Measurements from ENCODE around the gene CXXC5. TPM values are rescaled to one million over a fixed set of nuclear protein-coding genes. Genes with fewer than 3 reads are reported as not detected.

The CXXC5 gene
- total RNA-seq, 6 donors from 2014 or later = 25.7 to 39.5 (median 33.0) TPM

DNA sequence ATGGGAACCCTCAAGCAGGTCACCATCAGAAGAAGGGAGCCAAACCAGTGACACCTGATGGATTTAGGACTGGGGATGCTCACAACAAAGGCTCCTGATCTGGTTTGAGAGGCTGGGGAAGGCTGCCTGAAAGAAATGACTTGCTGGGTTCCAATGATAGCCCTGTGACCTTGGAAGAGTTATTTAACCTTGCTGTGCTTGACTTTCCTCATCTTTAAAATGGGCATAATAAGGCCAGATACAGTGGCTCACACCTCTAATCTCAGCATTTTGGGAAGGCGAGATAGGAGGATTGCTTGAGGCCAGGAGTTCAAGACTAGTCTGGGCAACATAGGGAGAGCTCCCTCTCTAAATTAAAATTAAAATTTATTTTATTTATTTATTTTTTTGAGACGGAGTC, 83.9 kb downstream of the CXXC5 start:
- Histone ChIP-seq H3K4me1 (no peaks in the 10 kb centered on the region), H3K9me3 (no peaks in the 10 kb centered on the region), H3K27me3 (no peaks in the 10 kb centered on the region), H3K4me3 (no peak overlapping the region), H3K27ac (no peak overlapping the region), H3K36me3 (no peaks in the 10 kb centered on the region)
- WGBS, 2 donors = 92 to 97% methylated on average over 2 of the region's 2 CpGs
- ATAC-seq (ENCODE audit: low FRiP score in 2 of 2) (no peak), DNase-seq (no peak)
- TF ChIP-seq EP300 (IDR thresholded peaks at IDR 0.05) (no peak), POLR2AphosphoS5 (IDR thresholded peaks at IDR 0.05) (no peak), POLR2A (IDR thresholded peaks at IDR 0.05) (no peak)
- TF ChIP-seq, protein P1, sequence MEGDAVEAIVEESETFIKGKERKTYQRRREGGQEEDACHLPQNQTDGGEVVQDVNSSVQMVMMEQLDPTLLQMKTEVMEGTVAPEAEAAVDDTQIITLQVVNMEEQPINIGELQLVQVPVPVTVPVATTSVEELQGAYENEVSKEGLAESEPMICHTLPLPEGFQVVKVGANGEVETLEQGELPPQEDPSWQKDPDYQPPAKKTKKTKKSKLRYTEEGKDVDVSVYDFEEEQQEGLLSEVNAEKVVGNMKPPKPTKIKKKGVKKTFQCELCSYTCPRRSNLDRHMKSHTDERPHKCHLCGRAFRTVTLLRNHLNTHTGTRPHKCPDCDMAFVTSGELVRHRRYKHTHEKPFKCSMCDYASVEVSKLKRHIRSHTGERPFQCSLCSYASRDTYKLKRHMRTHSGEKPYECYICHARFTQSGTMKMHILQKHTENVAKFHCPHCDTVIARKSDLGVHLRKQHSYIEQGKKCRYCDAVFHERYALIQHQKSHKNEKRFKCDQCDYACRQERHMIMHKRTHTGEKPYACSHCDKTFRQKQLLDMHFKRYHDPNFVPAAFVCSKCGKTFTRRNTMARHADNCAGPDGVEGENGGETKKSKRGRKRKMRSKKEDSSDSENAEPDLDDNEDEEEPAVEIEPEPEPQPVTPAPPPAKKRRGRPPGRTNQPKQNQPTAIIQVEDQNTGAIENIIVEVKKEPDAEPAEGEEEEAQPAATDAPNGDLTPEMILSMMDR (IDR thresholded peaks at IDR 0.05) = no peak

DNA sequence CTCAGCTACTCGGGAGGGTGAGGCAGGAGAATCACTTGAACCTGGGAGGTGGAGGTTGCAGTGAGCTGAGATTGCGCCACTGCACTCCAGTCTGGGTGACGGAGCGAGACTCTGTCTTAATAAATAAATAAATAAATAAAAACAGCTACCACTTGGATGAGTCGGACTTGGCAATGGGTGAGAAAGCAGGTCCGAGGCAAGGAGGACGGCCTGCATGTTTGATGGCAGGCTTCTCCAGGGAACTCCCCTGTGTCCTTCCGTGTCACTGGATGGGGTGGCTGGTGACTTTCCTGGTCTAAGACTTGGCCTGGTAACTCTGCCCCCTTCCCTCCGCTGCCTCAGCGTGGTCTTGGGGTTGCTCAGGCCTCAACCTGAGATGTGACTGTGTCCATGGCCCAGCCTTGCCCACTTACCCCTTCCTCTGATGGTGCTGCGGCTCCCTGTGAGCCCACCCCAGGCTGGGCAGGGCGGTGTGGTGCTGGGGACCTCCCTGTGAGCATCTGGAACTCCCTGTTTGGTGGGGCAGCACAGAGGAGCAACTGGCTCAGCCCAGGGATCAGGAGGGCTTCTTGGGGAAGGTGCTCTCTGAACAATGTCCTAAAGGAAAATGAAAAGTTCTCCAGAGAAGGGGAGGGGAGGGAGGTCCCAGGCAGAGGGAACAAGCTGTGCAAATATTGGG, 85.0 kb downstream of the CXXC5 start:
- 90 to 93% methylated on average over 8 to 12 of the region's 12 CpGs for WGBS, 2 donors
- no peak overlapping the region for H3K27ac ChIP-seq
- no peak for ATAC-seq (ENCODE audit: low FRiP score in 2 of 2)

More for the DNA sequence above, 85.0 kb downstream of the CXXC5 start:
- Histone ChIP-seq H3K4me1 (no peaks in the 10 kb centered on the region), H3K9me3 (no peaks in the 10 kb centered on the region), H3K4me3 (no peak overlapping the region), H3K36me3 (no peaks in the 10 kb centered on the region), H3K27me3 (no peaks in the 10 kb centered on the region)
- DNase-seq = no peak
- TF ChIP-seq POLR2AphosphoS5 (IDR thresholded peaks at IDR 0.05) (no peak), POLR2A (IDR thresholded peaks at IDR 0.05) (no peak), EP300 (IDR thresholded peaks at IDR 0.05) (no peak)
- TF ChIP-seq, protein P1 (IDR thresholded peaks at IDR 0.05) = no peak

Small RNAs within 50 kb of the gene (small RNA-seq; reads per million reads assigned to genes)
- gene RNU6-236P = 0 reads per million in 4 donors

Other genes starting within 250 kb of the CXXC5 start
- 1 to 10 TPM in 5 of 6 donors, not detected in 1; 2.9 to 6.3 (median 4.8) TPM for gene SPATA24, start 244.3 kb upstream of the CXXC5 start, total RNA-seq
- 10 to 100 TPM in 1 of 6 donors, 1 to 10 TPM in 5; 1.0 to 11.6 (median 6.3) TPM for gene DNAJC18, start 208.8 kb upstream of the CXXC5 start, total RNA-seq
- 10 to 100 TPM in 5 of 6 donors, 1 to 10 TPM in 1; 8.4 to 62.5 (median 24.1) TPM for gene ECSCR, start 185.6 kb upstream of the CXXC5 start, total RNA-seq
- not detected for gene SMIM33, start 177.3 kb upstream of the CXXC5 start, total RNA-seq
- gene STING1, start 165.6 kb upstream of the CXXC5 start, total RNA-seq = 100 to 1,000 TPM in 5 of 6 donors, 10 to 100 TPM in 1; 70.3 to 141 (median 107) TPM
- 100 to 1,000 TPM in 1 of 6 donors, 10 to 100 TPM in 5; 61.8 to 106 (median 86.7) TPM for gene UBE2D2, start 87.0 kb upstream of the CXXC5 start, total RNA-seq
- under 1 TPM in 3 of 6 donors, not detected in 3; 0.10 to 0.15 (median 0.11) TPM for gene PSD2, start 147.5 kb downstream of the CXXC5 start, total RNA-seq